HL-60/S4 (cell line): ENCODE data around the gene KIF3A.

ENCODE experiments used
- in situ Hi-C: fragments of 300-500 bp; cut with MboI; formaldehyde crosslinking; loops from 2 replicates; pipeline ENCODE4 v1.14.3; 2022; ENCODE audit warnings: low sequenced_read_pairs

KIF3A gene

GRCh38 chr5:132679717-132680380 lies 57.5 kb downstream of the KIF3A start:
- in situ Hi-C loops, result no loop called here

GRCh38 chr5:132679166-132679565 lies 58.2 kb downstream of the KIF3A start:
- in situ Hi-C loops, result no loop called here

GRCh38 chr5:132678735-132679134 lies 58.6 kb downstream of the KIF3A start:
- in situ Hi-C loops, result no loop called here

- in situ Hi-C loops, result no loop called here
These were observed 59.5 kb downstream of the KIF3A start for GRCh38 chr5:132677682-132678400.

- in situ Hi-C loops, result no loop called here
These were observed 60.2 kb downstream of the KIF3A start for GRCh38 chr5:132677191-132677590.

- in situ Hi-C loops, result no loop called here
These were observed 61.2 kb downstream of the KIF3A start for GRCh38 chr5:132675936-132676689.

- in situ Hi-C loops, result no loop called here
These were observed 62.5 kb downstream of the KIF3A start for GRCh38 chr5:132674671-132675506.

- in situ Hi-C loops, result no loop called here
These were observed 63.3 kb downstream of the KIF3A start, which contains the start of gene IL4 for GRCh38 chr5:132673939-132674630. TSS of gene IL4 (plus strand) at chr5:132673989. CDS start at chr5:132674051, 62 bp downstream.

- in situ Hi-C loops, result no loop called here
These were observed 63.9 kb downstream of the KIF3A start for GRCh38 chr5:132673488-132673887.

GRCh38 chr5:132671000-132671399 lies 66.3 kb downstream of the KIF3A start:
- in situ Hi-C loops, result no loop called here

- in situ Hi-C loops, result no loop called here
These were observed 67.1 kb downstream of the KIF3A start for GRCh38 chr5:132669966-132670882.

- in situ Hi-C loops, result no loop called here
These were observed 67.9 kb downstream of the KIF3A start for GRCh38 chr5:132669455-132669820.

- in situ Hi-C loops, result no loop called here
These were observed 68.5 kb downstream of the KIF3A start for GRCh38 chr5:132668706-132669454.

- in situ Hi-C loops, result no loop called here
These were observed 69.3 kb downstream of the KIF3A start for GRCh38 chr5:132667761-132668705.

- in situ Hi-C loops, result no loop called here
These were observed 70.0 kb downstream of the KIF3A start for GRCh38 chr5:132667309-132667708.

- in situ Hi-C loops, result no loop called here
These were observed 70.8 kb downstream of the KIF3A start for GRCh38 chr5:132666310-132667123.
